Colon (tissue), 2 donors: ENCODE data around the gene SOWAHA.
"Not testable (repeated sequence)": the region's sequence is repeated elsewhere in the genome, so short reads cannot be mapped to it uniquely, and the experiment has no call there.

Experiments
- FAIRE-seq: peaks from 2 replicates; lab custom pipeline; 2012; peaks lifted over from hg19 to GRCh38; lab: Jason Lieb, UNC
- donor health status: control.
- donor health status: control.

SOWAHA gene

DNA sequence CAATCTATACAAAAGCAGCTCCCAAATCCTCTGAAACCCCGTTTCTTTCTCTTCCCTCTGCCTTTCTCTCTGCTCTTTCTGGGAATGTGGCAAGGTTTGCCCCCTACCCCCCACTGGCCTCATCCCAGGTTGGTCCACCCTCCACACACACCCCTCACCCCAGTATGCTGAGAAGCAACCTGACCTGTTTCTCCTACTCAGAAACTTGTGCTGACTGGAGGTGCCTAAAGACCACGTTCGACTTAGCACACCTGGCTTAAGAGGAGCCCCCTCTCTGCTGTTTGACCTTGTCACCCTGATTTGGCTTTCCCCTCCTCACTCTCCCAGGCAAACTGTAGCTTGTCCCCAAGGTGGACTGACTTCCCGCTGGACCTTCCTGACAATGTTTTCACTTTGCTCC is 35.0 kb upstream of the SOWAHA start:
- FAIRE-seq = no peak

DNA sequence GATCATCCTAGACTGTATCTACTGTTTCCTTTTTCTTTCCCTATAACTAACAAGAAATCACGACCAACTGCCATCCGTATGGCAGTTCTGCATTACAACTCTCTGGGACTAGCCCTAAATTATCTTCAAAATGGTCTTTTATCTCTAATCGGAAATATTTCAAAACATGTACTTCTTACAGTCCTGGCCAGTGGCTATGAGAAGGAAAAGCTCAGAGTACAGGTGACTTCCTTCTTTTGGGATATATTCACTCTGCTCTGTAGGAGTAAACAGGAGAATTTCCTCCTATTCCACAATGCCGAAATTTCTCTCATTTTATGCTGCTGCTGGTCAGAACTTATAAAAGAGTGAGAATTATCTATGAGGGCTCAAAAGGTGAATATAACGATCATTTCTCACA is 34.2 kb upstream of the SOWAHA start:
- FAIRE-seq = no peak

DNA sequence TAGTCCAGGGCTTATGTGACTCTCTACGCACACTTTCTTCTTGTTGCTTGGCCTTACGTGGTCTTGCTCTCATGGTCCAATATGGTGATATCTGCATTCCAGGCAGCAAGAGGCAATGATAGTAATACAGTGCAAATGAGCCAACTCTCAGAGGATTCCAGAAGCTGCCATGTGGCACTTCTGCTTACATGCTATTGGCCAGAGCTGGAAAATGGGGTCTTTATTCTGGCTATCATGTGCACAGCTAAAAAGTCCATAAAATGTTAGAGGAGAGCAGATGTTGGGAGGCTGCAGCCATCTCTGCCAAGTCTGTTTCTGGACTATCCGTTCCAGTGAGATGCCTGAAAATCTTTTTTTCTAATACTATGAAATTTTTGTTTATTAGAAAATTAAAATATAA is 33.1 kb upstream of the SOWAHA start:
- FAIRE-seq = no peak

DNA sequence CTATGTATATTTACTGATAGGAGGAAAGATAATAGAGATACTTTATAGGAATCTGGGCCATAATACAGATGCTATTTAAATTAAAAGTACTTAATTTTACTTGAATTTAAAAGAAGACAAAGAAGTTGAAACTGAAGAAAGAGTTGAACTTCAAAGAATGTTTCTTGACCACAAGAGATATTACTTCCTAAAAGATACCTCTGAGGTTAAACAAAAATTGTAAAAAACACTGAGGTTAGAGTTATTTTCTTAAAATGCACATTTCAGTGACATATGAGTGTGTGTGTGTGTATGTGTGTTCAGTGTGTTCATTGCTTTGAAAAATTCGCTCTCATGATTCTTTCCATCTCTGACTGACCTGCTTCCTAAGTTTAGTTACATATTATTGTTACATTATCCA is 32.5 kb upstream of the SOWAHA start:
- FAIRE-seq = no peak

DNA sequence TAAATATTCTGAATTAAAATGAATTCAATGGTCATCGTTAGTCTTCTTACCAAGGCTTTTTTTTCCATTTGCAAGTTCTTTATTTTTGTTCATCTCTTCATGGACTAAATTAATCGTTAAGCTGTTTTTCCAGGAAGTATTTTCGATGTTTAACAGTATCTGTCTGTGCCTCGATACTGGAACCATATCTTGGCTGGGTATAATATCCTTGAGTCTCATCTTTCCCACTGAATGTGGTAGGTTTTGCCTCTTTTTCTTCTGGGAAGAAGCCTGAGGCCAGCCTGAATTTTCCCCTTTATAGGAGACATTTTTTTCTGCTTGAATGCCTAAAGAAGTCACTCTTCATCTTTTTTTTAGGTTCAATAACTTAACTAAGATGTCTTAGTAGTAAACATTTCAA is 32.1 kb upstream of the SOWAHA start:
- no peak for FAIRE-seq

DNA sequence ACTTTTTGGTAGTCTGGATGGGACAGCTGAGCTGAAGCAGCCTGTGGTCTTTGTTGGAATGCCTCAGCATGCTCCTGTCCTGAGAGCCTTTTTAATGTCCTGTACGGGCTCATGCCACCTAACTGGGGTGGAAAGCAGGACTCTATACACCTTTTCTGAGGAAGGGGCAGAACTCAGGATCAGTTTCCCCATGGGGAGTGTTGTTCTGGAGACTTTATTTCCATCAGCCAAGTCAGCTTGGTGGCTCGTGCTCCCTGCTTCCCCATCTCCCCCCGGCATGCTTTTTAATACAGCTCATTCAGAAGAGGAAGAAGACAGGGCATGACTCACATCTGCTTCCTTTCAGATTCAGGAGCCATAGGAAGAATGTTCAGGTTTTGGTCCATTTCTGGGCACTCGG is 31.0 kb upstream of the SOWAHA start:
- no peak for FAIRE-seq

DNA sequence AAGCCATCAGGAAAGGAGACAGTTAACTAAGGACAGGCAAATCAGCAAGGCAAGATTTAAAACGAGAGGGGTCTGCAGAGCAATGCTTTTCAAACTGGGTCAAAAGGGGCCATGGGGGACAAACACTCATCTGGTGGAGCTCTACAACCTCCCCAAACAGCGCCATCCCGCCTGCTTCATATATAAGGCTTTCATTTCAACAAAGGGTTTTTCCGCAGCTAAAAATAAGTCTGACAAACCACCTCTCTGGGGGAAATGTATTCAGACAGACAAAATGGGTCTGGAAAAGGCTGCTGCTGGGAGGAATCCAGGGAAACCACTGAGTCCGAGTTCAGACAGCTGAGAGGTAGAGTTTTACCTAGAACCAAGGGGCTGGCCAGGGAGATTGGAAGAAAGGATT is 27.7 kb upstream of the SOWAHA start:
- FAIRE-seq = no peak

DNA sequence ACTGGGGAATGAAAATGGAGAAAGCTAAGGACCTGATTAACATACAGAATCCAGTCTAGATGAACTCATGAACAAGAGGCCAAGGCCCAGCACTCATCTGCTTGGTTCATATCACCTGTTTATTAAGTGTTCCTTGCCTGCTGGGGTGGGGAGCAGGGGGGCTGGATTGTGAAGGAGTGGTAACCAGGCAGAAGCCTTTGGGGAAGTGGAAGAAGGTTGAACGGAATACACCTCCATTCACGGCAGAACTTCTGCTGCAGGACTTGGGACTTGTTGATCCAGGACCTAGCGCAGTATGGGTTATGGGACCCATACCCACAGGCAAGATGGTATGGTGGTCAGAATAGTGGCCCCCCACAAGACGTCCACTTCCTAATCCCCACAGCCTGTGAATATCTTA is 27.2 kb upstream of the SOWAHA start:
- FAIRE-seq = no peak

DNA sequence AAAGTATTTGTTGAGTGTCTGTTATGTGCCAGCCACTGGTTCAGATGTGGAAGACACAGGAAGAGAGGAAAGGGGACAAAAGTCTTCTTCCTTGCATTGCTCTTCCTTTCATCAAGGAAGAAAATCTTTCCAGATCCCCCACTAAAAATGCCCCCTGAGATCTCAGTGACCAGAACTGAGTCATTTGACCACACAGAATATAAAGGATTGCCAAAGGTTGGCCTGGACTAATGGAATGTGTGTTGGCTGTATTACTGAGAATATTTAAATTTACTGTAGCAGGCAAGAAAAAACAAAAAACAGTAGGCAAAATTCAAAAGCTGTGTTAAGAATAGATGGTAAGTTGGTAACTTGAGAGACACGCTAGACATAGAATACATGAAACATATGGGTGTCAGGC is 26.0 kb upstream of the SOWAHA start:
- FAIRE-seq = no peak

DNA sequence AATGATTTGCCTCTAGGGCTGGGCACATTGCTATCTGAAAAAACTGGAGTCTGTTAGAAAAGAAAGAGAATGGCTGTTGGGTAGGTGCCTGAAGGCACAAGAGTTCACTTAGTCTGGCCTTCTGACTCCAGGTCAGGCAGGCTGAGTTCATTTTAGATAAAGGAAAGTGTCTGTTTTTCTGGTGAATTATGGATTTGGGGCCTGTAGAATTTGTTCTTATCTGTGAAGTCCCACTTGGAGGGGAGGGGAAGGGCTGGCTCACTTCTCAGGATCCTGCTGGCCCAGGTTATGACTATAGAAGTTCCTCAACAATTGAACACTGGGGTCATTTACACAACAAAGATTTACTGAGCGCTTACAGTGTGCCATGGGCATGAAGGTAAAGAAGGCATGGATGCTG is 24.6 kb upstream of the SOWAHA start:
- no peak for FAIRE-seq

DNA sequence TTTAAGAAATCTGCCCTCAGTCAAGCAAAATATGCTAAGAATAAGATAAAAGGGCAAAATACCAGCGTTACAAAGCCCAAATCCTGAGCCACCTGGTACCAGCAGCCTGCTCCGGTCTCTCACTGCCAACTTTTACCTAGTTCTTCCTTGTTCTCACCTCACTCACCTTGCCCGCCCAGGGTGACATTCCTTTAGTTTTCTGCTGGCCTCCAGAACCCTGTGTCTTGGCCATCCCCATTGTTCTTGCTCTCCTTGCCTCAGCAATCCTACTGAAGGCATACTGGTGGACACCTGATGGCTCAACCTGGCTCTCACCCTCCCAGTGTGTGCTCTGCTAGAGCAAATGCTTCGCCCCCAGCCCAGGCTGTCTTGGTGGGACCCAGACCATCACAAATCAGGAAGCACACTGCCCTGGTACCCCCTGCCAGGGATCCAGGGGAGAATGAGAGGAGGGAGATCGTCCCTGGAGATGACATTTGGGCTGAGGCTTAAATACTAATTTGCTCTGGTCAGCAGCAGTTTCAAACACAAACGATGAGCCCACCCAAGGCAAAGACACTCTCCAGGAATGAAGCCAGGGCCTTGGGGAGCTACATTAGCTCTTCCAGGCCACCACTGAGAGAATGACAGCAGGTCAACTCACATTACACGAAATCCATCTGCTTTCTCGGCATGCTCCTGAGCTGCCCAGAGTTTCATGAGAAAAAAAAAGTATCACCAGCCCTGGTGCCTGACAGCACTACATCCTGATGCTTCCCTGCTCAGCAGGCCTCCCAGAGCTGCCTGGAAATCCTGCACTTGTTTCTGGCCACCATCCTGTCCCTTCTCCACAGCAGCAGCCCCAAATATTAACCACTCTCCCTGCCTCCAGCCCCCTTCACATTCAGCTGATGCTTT is 23.9 kb upstream of the SOWAHA start:
- FAIRE-seq = no peak

DNA sequence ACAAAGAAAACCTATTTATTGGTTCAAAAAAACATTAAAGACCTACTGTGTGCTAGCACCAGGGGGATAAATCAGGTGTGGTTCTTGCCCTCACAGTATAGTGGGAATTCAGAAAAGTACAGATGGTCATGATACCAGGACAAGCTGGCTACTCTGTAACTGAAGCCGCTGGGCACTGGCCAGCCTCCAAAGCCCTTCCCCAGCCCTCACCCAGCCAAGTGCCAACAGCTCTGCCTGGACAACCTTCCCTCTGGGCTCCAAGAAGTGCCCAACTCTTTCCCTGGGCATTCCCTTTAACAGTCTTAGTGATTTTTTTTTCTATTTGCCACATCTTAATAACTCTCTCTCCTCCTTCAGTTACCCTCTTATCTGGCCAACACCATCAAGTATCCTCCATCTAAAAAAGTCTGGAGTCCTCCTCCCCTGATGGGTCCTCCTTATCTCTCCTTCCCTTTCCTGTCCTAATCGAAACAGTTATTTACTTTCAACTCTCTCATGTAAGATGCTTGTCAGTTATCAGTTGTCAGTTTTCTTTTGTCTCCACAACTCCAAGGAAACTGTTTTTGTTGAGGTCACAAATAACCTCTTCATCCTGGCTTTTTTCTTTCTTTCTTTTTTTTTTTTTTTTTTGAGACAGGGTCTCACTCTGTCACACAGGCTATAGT is 22.8 kb upstream of the SOWAHA start:
- no peak for FAIRE-seq

DNA sequence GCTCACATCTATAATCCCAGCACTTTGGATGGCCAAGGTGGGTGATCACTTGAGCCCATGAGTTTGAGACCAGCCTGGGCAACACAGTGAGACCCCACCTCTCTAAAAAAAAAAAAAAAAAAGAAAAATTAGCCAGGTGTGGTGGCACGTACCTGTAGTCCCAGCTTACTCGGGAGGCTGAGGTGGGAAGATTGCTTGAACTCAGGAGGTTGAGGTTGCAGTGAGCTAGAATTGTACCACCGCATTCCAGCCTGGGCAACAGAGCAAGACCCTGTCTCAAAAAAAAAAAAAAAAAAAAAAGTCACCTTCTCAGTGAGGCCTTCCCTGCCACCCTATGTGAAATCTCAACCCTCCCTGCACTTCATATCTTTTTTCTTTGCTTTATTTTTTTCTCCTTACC is 22.1 kb upstream of the SOWAHA start:
- FAIRE-seq = no peak

DNA sequence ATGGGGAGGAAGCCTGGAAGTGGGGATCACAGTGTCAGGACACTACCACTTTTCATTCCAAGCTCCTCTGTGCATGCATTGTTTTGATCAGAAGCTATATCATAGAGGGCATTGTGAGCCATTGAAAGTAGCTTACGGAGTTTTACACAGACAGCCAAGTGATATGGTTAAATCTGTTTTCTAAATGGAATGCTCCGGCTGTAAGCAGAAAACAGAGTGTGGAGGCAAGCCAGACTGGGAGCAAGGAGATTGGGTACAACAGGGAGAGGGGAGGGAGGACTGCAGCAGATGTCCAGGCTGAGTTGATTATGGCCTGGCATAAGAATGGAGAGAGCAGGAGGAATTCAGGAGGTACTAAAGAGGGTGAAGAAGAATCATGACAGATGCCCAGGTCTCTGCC is 15.5 kb upstream of the SOWAHA start:
- no peak for FAIRE-seq

DNA sequence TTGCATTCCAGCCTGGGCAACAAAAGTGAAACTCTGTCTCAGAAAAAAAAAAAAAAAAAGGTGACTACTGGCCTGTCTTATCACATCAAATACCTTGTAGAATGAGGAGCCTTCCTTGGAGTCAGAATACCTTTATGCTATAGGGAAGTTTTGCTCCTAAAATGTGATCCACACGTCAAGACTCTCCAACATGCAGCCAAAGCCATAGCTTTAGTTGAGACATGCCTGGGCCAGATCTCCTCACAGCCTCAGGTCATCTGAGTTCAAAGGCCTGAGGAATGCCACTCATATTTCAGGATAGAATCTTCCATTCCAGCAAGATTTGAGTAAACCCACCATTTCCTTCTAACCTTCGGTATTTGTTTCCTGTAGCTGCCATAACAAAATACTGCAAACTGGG is 13.7 kb upstream of the SOWAHA start:
- no peak for FAIRE-seq

DNA sequence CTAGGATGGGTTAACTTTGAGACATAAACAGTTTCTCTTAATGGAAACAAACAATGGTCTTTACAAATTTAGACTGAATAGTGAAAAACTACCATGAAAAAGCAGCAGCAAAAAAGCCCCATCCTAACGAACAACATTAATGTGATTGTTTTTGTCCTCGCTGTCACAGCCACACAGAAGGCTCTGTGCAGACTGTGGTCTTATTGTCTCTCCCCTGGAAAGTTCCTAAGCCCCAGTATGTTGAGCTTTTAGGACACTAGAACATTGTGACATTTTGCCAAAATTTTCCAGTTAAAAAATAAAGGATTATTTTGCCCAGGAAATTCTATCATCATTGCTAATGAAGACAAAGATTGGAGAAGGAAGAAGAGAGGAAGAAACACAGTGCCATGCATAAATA is 12.6 kb upstream of the SOWAHA start:
- no peak for FAIRE-seq

DNA sequence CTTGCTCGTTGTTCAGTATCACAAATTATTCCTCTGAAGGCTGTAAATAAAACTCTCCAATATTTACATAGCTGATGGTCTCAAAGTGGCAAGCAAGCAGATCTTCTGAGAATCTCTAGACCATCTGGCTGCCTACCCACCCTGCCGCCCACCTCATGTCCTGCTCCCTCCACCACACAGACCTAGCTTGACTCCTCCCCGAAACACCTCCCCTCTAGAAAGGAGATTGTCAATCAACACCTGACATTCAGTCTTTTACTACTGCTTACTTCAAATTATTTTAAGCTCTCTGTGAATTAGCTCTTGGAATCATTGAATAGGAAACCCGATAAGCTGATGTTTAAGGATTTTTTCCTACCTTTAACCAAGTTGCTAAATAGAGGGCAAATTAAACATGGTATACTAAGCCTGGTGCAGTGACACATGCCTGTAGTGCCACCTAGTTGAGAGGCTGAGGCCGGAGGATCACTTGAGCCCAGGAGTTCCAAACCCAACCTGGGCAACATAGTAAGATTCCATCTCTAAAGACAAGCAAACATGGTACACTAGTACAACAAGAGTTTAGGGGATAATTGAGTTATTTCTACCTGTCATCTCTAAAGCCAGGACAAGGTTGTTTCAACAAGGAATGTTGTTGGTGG is 10.9 kb upstream of the SOWAHA start:
- no peak for FAIRE-seq

DNA sequence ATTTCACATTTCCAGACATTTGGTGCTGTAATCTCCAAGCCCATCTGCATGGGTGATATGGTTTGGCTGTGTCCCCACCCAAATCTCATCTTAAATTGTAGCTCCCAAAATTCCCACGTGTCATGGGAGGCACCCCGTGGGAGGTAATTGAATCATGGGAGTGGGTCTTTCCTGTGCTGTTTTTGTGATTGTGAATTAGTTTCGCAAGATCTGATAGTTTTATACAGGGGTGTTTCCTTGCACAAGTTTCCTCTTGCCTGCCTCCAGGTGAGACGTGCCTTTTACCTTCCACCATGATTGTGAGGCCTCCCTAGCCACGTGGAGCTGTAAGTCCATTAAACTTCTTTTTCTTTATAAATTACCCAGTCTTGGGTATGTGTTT is 10.4 kb upstream of the SOWAHA start:
- FAIRE-seq = not testable (repeated sequence)

DNA sequence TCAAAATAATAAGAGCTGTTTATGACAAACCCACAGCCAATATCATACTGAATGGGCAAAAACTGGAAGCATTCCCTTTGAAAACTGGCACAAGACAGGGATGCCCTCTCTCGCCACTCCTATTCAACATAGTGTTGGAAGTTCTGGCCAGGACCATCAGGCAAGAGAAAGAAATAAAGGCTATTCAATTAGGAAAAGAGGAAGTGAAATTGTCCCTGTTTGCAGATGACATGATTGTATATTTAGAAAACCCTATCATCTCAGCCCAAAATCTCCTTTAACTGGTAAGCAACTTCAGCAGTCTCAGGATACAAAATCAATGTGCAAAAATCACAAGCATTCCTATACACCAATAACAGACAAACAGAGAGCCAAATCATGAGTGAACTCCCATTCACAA is 8.9 kb upstream of the SOWAHA start:
- not testable (repeated sequence) for FAIRE-seq

DNA sequence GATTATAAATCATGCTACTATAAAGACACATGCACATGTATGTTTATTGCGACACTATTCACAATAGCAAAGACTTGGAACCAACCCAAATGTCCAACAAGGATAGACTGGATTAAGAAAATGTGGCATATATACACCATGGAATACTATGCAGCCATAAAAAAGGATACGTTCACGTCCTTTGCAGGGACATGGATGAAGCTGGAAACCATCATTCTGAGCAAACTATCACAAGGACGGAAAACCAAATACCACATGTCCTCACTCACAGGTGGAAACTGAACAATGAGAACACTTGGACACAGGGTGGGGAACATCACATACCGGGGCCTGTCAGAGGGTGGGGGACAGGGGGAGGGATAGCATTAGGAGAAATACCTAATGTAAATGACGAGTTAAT is 7.2 kb upstream of the SOWAHA start:
- not testable (repeated sequence) for FAIRE-seq

DNA sequence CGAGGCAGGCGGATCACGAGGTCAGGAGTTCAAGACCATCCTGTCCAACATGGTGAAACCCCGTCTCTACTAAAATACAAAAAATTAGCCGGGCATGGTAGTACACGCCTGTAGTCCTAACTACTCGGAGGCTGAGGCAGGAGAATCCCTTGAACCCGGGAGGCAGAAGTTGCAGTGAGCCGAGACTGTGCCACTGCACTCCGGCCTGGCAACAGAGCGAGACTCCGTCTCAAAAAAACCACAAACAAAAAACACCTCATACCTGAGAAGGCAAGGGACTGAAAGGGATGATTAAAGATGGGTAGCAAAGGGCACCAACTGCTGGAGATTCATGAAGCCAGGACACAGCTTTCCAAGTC is 6.3 kb upstream of the SOWAHA start:
- FAIRE-seq = not testable (repeated sequence)

DNA sequence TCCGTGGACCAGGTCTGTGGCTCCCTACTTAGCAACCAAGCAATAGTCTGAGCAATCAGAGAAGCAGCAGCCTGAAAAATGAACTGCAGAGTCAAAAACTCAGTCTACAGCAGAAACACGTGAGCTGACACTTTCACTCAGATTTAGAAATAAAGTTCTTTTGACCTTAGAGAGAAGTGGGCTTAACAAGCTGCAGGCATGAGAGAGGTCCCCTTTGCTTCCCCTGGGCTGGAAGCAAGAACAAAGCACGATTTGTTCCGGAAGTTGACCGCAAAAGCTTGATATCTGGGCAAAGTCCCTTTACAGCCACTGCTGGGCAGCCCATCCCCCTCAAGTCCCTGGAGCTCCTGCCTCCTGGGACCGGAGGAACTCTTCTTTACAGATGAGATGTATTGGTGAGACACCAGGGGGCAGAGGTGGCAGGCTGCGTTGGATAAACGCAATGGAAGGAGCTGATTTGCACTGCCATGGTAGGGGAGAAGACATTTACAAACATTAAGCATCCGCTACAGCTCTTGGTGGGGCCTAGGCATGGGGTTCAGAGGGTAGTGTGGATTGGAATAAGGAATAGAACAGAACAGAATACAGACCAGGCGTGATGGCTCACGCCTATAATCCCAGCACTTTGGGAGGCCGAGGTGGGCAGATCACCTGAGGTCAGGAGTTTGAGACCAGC is 5.8 kb upstream of the SOWAHA start:
- no peak for FAIRE-seq

DNA sequence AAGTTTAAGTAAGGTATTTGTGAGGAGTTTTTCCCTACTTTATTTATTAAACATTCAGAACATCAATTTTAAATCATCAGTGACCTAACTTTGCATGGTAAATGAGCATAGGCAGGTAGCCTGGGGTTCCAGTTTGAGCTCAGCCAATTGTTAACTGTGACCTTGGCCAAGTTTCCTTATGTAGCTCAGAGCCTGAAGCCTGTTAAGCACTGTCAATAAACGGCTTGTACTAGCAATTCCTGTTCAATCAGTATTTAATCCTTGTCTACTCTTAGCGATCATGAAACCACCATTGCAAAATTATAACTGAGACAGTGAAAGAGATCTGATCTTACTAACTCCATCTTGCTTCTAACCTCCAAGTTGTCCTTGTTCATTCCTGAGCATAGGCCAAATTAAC is 4.7 kb upstream of the SOWAHA start:
- no peak for FAIRE-seq
